DOHH2 (cell line): ENCODE results near the gene SEZ6.

Experiments used
- CTCF ChIP-seq: fragments of 200-600 bp; sonication (generic); IDR thresholded peaks from one replicate; pipeline ENCODE4 v1.5.1; 2014; ENCODE audit warnings: antibody characterized with exemption, mild to moderate bottlenecking, low read depth, low read length; ENCODE audit not compliant: poor library complexity, severe bottlenecking
- EZH2phosphoT487 ChIP-seq: fragments of 200-600 bp; sonication (generic); IDR thresholded peaks from 2 replicates; pipeline ENCODE4 v1.6.1; 2017; ENCODE audit warnings: borderline replicate concordance, mild to moderate bottlenecking, antibody characterized with exemption, low read length, moderate library complexity, mixed read lengths

DNA sequence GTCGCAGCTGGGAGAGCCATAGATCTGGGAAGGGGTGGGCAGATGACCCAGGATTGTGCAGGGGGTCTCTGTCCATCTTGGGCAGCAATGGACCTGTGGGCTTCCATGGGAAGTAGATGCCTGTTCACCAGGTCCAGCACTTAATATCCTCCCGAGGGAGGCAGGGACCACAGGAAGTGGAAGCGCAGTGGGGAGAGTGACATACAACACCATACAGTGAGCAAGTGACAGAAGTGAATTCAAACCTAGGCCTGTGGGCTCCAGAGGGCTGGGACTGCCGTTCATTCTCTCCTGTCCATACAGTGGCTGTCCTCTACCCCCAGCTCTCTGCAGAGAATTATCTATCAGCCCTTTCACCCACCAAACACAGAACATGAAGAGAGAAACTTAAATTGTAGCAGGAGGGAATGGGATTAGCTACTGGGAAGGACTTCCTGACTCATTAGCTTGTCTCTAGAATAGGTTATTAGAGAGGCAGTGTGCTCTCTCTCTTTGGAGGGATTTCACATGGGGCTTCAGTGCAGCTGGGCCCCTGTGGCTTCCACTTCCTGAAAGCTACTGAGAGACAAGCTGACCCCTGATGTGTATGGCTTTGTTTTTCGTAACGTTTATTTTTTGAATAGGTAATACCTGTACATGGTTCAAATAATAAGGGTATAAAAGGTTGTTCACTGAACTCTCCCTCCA is 13.1 kb upstream of the SEZ6 start:
- TF ChIP-seq CTCF (no peak), EZH2phosphoT487 (no peak)
